COLO668 (cell line): ENCODE results near the gene ORM2.
"Not testable (repeated sequence)": the region's sequence is repeated elsewhere in the genome, so short reads cannot be mapped to it uniquely, and the experiment has no call there.

Experiments used
- DNase-seq: peaks from one replicate; lab custom pipeline; 2025; ENCODE audit not compliant: unreplicated experiment; lab: John Stamatoyannopoulos, UW

ORM2 gene

GRCh38 chr9:114313186-114313585 lies 16.5 kb upstream of the ORM2 start:
- DNase-seq = no peak

GRCh38 chr9:114314256-114314867 lies 15.3 kb upstream of the ORM2 start:
- DNase-seq = no peak

- no peak for DNase-seq
These were observed 14.6 kb upstream of the ORM2 start for GRCh38 chr9:114314881-114315722.

- no peak for DNase-seq
These were observed 13.8 kb upstream of the ORM2 start for GRCh38 chr9:114315723-114316363.

GRCh38 chr9:114316605-114317230 lies 13.0 kb upstream of the ORM2 start:
- DNase-seq = no peak

- DNase-seq = no peak
These were observed 11.9 kb upstream of the ORM2 start for GRCh38 chr9:114317665-114318357.

- DNase-seq = no peak
These were observed 11.3 kb upstream of the ORM2 start for GRCh38 chr9:114318416-114318815.

GRCh38 chr9:114319147-114319546 lies 10.5 kb upstream of the ORM2 start:
- no peak for DNase-seq

GRCh38 chr9:114320710-114321109 lies 9.0 kb upstream of the ORM2 start:
- DNase-seq = not testable (repeated sequence)

- no peak for DNase-seq
These were observed 7.9 kb upstream of the ORM2 start for GRCh38 chr9:114321759-114322158.

GRCh38 chr9:114322160-114322818 lies 7.4 kb upstream of the ORM2 start:
- not testable (repeated sequence) for DNase-seq

- DNase-seq = not testable (repeated sequence)
These were observed 6.7 kb upstream of the ORM2 start, which contains the start of gene ORM1 for GRCh38 chr9:114322831-114323531. Gene ORM1, plus strand, starts transcription at chr9:114323098. Its CDS starts 36 bp downstream, at chr9:114323134.

- not testable (repeated sequence) for DNase-seq
These were observed 5.8 kb upstream of the ORM2 start for GRCh38 chr9:114323849-114324248.

GRCh38 chr9:114324492-114324891 lies 5.2 kb upstream of the ORM2 start:
- DNase-seq = no peak

GRCh38 chr9:114324965-114325364 lies 4.7 kb upstream of the ORM2 start:
- DNase-seq = not testable (repeated sequence)

GRCh38 chr9:114325684-114326254 lies 3.9 kb upstream of the ORM2 start:
- not testable (repeated sequence) for DNase-seq

- no peak for DNase-seq
These were observed 1.9 kb upstream of the ORM2 start for GRCh38 chr9:114327749-114328148.

GRCh38 chr9:114328357-114328820 lies 1.3 kb upstream of the ORM2 start:
- DNase-seq = not testable (repeated sequence)
